GM12872 (cell line): Measurements from ENCODE around the gene FAM120C.

Source experiments
- CTCF ChIP-seq: IDR thresholded peaks from 3 replicates; pipeline ENCODE4 v1.5.1; 2011; ENCODE audit warnings: low read depth, mild to moderate bottlenecking, low read length, moderate library complexity; ENCODE audit not compliant: insufficient read depth

The FAM120C gene

GRCh38 chrX:54182864-54183613 is at the start of gene FAM120C:
Gene FAM120C (minus strand): TSS chrX:54183254. CDS start chrX:54183198, 56 bp downstream.
- no peak for TF ChIP-seq CTCF

GRCh38 chrX:54230435-54231148 is 47.5 kb upstream of the FAM120C start:
- TF ChIP-seq CTCF, result no peak

- no peak for TF ChIP-seq CTCF
Measured at GRCh38 chrX:54223581-54223980, 40.5 kb upstream of the FAM120C start.

GRCh38 chrX:54213603-54214002 is 30.5 kb upstream of the FAM120C start:
- TF ChIP-seq CTCF, result no peak

GRCh38 chrX:54208531-54208930 is 25.5 kb upstream of the FAM120C start:
- no peak for TF ChIP-seq CTCF

GRCh38 chrX:54198262-54198661 is 15.2 kb upstream of the FAM120C start:
- no peak for TF ChIP-seq CTCF

GRCh38 chrX:54194982-54195588 is 12.0 kb upstream of the FAM120C start:
- no peak for TF ChIP-seq CTCF
